HEK293 (cell line): ENCODE data around the gene ATG4B.

ENCODE experiments used
- CTCF ChIP-seq: fragments of 450-650 bp; formaldehyde crosslinking; IDR thresholded peaks from 2 replicates; pipeline ENCODE4 v1.5.1; 2016; ENCODE audit warnings: missing biosample characterization, missing genetic modification characterization
- PRDM1 ChIP-seq: fragments of 450-650 bp; formaldehyde crosslinking; IDR thresholded peaks from 2 replicates; pipeline ENCODE4; 2016; ENCODE audit warnings: missing biosample characterization, missing genetic modification characterization
- SALL2 ChIP-seq: fragments of 450-650 bp; formaldehyde crosslinking; IDR thresholded peaks from 2 replicates; pipeline ENCODE4 v1.5.0; 2017; ENCODE audit warnings: missing biosample characterization, mild to moderate bottlenecking, missing genetic modification characterization, borderline replicate concordance
- TCF7L2 ChIP-seq: IDR thresholded peaks from 2 replicates; pipeline ENCODE4 v1.6.1; 2011; ENCODE audit warnings: low read depth, mild to moderate bottlenecking, inconsistent platforms, low read length, moderate library complexity, borderline replicate concordance
- YY1 ChIP-seq: fragments of 450-650 bp; formaldehyde crosslinking; IDR thresholded peaks from 2 replicates; pipeline ENCODE4 v1.5.1; 2018; ENCODE audit warnings: missing biosample characterization, missing genetic modification characterization
- ZNF155 ChIP-seq: fragments of 450-650 bp; formaldehyde crosslinking; IDR thresholded peaks from 2 replicates; pipeline ENCODE4 v1.5.1; 2016; ENCODE audit warnings: missing biosample characterization, missing genetic modification characterization
- ZNF324 ChIP-seq: fragments of 450-650 bp; formaldehyde crosslinking; IDR thresholded peaks from 2 replicates; pipeline ENCODE4 v1.5.1; 2016; ENCODE audit warnings: missing biosample characterization, missing genetic modification characterization
- ZNF707 ChIP-seq: fragments of 450-650 bp; formaldehyde crosslinking; IDR thresholded peaks from 2 replicates; pipeline ENCODE4 v1.5.1; 2016; ENCODE audit warnings: missing biosample characterization, missing genetic modification characterization
- TF ChIP-seq, protein P1 (sequence below): fragments of 450-650 bp; formaldehyde crosslinking; IDR thresholded peaks from 2 replicates; pipeline ENCODE4 v1.5.1; 2016; ENCODE audit warnings: missing biosample characterization, missing genetic modification characterization

DNA sequence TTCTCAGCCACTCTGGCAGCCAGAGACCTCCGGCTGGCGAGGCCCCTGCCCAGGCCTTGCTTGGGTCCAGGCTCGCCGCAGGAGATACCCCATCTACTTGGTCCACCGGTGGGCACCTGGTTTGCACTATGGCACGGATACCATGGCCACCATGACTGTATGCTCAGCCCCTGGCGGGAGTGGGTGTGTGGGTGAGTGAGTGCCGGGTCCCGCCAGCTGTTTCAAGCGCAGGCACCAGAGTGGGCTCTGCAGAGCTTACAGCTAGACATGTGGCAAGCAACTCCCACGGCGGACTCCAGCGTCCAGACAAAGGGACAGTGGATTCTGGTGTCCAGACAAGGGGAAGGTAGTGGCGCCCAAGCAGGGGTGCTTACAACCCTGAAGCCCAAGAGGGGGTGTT lies 1.4 kb downstream of the ATG4B start:
- TF ChIP-seq PRDM1 (tag by site-specific recombination), result no peak
- no peak for TF ChIP-seq CTCF (tag by site-specific recombination)
- TF ChIP-seq YY1, result no peak
- no peak for TF ChIP-seq SALL2 (tag by site-specific recombination)
- no peak for TF ChIP-seq ZNF155 (tag by site-specific recombination)
- TF ChIP-seq ZNF324, result no peak
- TF ChIP-seq, protein P1, sequence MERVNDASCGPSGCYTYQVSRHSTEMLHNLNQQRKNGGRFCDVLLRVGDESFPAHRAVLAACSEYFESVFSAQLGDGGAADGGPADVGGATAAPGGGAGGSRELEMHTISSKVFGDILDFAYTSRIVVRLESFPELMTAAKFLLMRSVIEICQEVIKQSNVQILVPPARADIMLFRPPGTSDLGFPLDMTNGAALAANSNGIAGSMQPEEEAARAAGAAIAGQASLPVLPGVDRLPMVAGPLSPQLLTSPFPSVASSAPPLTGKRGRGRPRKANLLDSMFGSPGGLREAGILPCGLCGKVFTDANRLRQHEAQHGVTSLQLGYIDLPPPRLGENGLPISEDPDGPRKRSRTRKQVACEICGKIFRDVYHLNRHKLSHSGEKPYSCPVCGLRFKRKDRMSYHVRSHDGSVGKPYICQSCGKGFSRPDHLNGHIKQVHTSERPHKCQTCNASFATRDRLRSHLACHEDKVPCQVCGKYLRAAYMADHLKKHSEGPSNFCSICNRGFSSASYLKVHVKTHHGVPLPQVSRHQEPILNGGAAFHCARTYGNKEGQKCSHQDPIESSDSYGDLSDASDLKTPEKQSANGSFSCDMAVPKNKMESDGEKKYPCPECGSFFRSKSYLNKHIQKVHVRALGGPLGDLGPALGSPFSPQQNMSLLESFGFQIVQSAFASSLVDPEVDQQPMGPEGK (tag by site-specific recombination), result no peak
- no peak for TF ChIP-seq TCF7L2
- no peak for TF ChIP-seq ZNF707 (tag by site-specific recombination)
